ENCODE data around the gene CCDC196. TPM values are rescaled to one million over a fixed set of nuclear protein-coding genes. Genes with fewer than 3 reads are reported as not detected.

The CCDC196 gene
- not detected for total RNA-seq
- not detected for polyA plus RNA-seq
- long read RNA-seq, donor 1 = 0 reads
- long read RNA-seq, donor 2 = 0 reads

- intact Hi-C loops (cut with DNase I) = no loop called here
- no peaks in the 10 kb centered on the region for H3K9me3 ChIP-seq
- ATAC-seq (no peak), DNase-seq (no peak)
- H3K4me3 ChIP-seq = no peak within 1 kb of the TSS
- H3K27ac ChIP-seq = no peak within 1 kb of the TSS
- peaks cover 7% of the 10 kb centered on the region for H3K4me1 ChIP-seq
- no peak for TF ChIP-seq CTCF (IDR thresholded peaks at IDR 0.05)
- H3K36me3 ChIP-seq (ENCODE audit: insufficient read depth in 1 of 2, low read depth in 1 of 2) = no peaks in the 10 kb centered on the region
- H3K27me3 ChIP-seq (ENCODE audit: insufficient read depth in 3 of 3, low read length in 2 of 3) = no peaks in the 10 kb centered on the region
- 84 to 93% (median 92%) methylated on average over 2 of the region's 2 CpGs for WGBS, 3 donors
Observed at GRCh38 chr14:66485910-66486421, at the start of gene CCDC196. Gene CCDC196, plus strand, starts transcription at chr14:66486371. Its CDS starts 132 bp downstream, at chr14:66486503.

DNA sequence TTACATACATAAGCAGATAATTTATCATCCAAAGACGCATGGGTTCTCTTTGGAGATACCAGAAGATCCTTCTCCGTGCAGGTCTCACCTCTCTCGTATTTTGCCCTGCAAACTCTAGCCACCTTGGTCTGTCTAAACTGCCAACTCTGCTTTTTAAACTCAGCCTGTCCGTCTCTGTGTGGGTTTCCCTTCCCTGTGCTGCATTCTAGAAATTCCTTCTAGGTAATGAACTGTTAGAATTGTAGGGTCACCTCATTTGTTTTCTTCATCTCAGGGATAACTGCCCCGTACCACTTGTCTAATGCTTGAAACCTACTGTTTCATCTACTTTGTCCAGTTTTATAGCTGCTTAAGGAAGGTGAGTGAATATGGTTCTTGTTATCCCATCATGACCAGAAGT is 45.4 kb upstream of the CCDC196 start:
- 89 to 93% (median 91%) methylated on average over 5 of the region's 5 CpGs for WGBS, 3 donors
- peaks cover 29% of the 10 kb centered on the region for H3K9me3 ChIP-seq
- H3K36me3 ChIP-seq (ENCODE audit: insufficient read depth in 1 of 2, low read depth in 1 of 2) = no peaks in the 10 kb centered on the region
- no peak for DNase-seq
- ATAC-seq = no peak
- H3K27ac ChIP-seq = no peak overlapping the region
- intact Hi-C loops (cut with DNase I) = no loop called here
- H3K4me1 ChIP-seq = no peaks in the 10 kb centered on the region
- no peak overlapping the region for H3K4me3 ChIP-seq
- TF ChIP-seq CTCF (IDR thresholded peaks at IDR 0.05) = no peak
- no peaks in the 10 kb centered on the region for H3K27me3 ChIP-seq (ENCODE audit: insufficient read depth in 3 of 3, low read length in 2 of 3)

GRCh38 chr14:66442953-66443571 is 43.1 kb upstream of the CCDC196 start:
- TF ChIP-seq CTCF (IDR thresholded peaks at IDR 0.05) = no peak
- Histone ChIP-seq H3K4me1 (no peaks in the 10 kb centered on the region), H3K27me3 (ENCODE audit: insufficient read depth in 3 of 3, low read length in 2 of 3) (no peaks in the 10 kb centered on the region), H3K27ac (no peak overlapping the region), H3K9me3 (peaks cover 20% of the 10 kb centered on the region), H3K4me3 (no peak overlapping the region), H3K36me3 (ENCODE audit: insufficient read depth in 1 of 2, low read depth in 1 of 2) (no peaks in the 10 kb centered on the region)
- ATAC-seq (peak in 1 of 4 donors; percentile 56), DNase-seq (no peak)
- intact Hi-C loops (cut with DNase I) = no loop called here
- WGBS, 3 donors = 33 to 41% (median 35%) methylated on average over 4 of the region's 4 CpGs

DNA sequence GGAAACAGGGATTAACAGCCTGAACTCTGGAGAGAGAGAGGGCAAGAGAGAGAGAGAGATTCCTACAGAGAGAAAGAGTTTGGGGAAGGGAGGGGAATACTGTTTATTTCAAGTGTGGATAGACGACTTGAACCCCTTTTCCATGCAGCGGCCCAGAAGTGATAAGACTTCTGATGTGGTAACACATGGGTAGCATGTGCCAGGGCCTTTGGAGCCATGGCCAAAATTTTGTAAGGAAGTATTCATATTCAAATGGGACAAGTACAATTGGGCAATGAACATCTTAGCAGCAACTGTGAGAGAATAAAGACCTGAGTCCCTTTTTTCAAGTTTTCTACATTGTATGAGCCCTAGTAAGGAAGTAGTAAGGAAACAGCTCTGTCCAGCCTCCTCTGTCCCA is 42.4 kb upstream of the CCDC196 start:
- intact Hi-C loops (cut with DNase I) = no loop called here
- WGBS, 3 donors = 44 to 63% (median 58%) methylated on average over 2 of the region's 2 CpGs
- Histone ChIP-seq H3K9me3 (peaks cover 14% of the 10 kb centered on the region), H3K4me3 (no peak overlapping the region), H3K27ac (no peak overlapping the region), H3K27me3 (ENCODE audit: insufficient read depth in 3 of 3, low read length in 2 of 3) (no peaks in the 10 kb centered on the region), H3K4me1 (no peaks in the 10 kb centered on the region), H3K36me3 (ENCODE audit: insufficient read depth in 1 of 2, low read depth in 1 of 2) (no peaks in the 10 kb centered on the region)
- no peak for TF ChIP-seq CTCF (IDR thresholded peaks at IDR 0.05)
- DNase-seq = peak; percentile 8 to 59
- ATAC-seq = peak in 2 of 4 donors; percentile 33 to 57

Data from psoas muscle (tissue), 8 donors.